SU-DHL-6 (cell line): Measurements from ENCODE around the gene PIK3CA.

Experiments
- CTCF ChIP-seq: fragments of 200-600 bp; sonication (generic); IDR thresholded peaks from one replicate; pipeline ENCODE4 v1.5.1; 2017; ENCODE audit warnings: antibody characterized with exemption, mild to moderate bottlenecking, low read length, moderate library complexity; ENCODE audit not compliant: insufficient read depth, poor library complexity, severe bottlenecking
- EZH2phosphoT487 ChIP-seq: fragments of 200-600 bp; sonication (generic), shearing (Covaris generic); conservative IDR thresholded peaks from 2 replicates; pipeline ENCODE4 v1.6.1; 2018; ENCODE audit warnings: mild to moderate bottlenecking, antibody characterized with exemption, low read length, moderate library complexity, mixed read lengths

GRCh38 chr3:179107617-179108016, 40.5 kb upstream of the PIK3CA start:
- TF ChIP-seq CTCF, result no peak
- TF ChIP-seq EZH2phosphoT487, result no peak
